Measurements from ENCODE around the gene VAMP2.

- TF ChIP-seq CTCF (IDR thresholded peaks at IDR 0.05; ENCODE audit: low read depth, low read length, poor library complexity, severe bottlenecking) (no peak), EZH2phosphoT487 (IDR thresholded peaks at IDR 0.05; ENCODE audit: borderline replicate concordance, low read length) (no peak)
Observed at GRCh38 chr17:8145811-8146210, 16.9 kb downstream of the VAMP2 start.
